Caco-2 (cell line): Measurements from ENCODE around the gene CA5B. TPM values are rescaled to one million over a fixed set of nuclear protein-coding genes. Genes with fewer than 3 reads are reported as not detected.

Experiments
- BruUV-seq: library from RNA; stranded (reverse); fragments of 400-500 nt; replicated peaks from 2 replicates; lab custom pipeline; 2021; lab: Mats Ljungman, UMichigan
- CTCF ChIA-PET: fragments of 300-600 bp; sonication (Branson Sonifier 250); formaldehyde crosslinking; loops from one replicate; lab custom pipeline; 2022; ENCODE audit warnings: antibody characterized with exemption; lab: Charles Lee
- POLR2A ChIA-PET: fragments of 300-600 bp; sonication (Branson Sonifier 250); formaldehyde crosslinking; loops from one replicate; lab custom pipeline; 2022; ENCODE audit warnings: antibody characterized with exemption; lab: Charles Lee
- DNase-seq, 2 experiments: peaks; one replicate each; pipeline versions ENCODE4 v3.0.0 to v3.0.0-alpha.2; 2020 to 2022
- H3K27me3 ChIP-seq: replicated peaks from 2 replicates; pipeline ENCODE4 v1.6.0; 2011; ENCODE audit warnings: low read length; ENCODE audit not compliant: control insufficient read depth, insufficient read depth
- H3K36me3 ChIP-seq: 2 replicates; pipeline ENCODE4 v1.5.1; 2011; ENCODE audit warnings: low read length; ENCODE audit not compliant: control insufficient read depth, insufficient read depth
- H3K4me1 ChIP-seq: fragments of 250-450 bp; sonication (Bioruptor Pico); 2 replicates; pipeline ENCODE4 v1.5.1; 2020; ENCODE audit warnings: mild to moderate bottlenecking
- H3K4me3 ChIP-seq: 2 replicates; pipeline ENCODE4 v1.5.1; 2011; ENCODE audit warnings: low read depth, mild to moderate bottlenecking, control low read depth, low read length
- H3K9me3 ChIP-seq: fragments of 250-450 bp; sonication (Bioruptor Pico); 2 replicates; pipeline ENCODE4 v1.5.1; 2020; ENCODE audit warnings: mild to moderate bottlenecking, moderate library complexity
- H3K27ac Mint-ChIP-seq: one replicate; pipeline ENCODE4 v1.8.0; 2022; ENCODE audit warnings: mixed read lengths; ENCODE audit not compliant: unreplicated experiment
- H3K27me3 Mint-ChIP-seq: one replicate; pipeline ENCODE4 v1.8.0; 2022; ENCODE audit warnings: mixed read lengths; ENCODE audit not compliant: insufficient read depth, unreplicated experiment
- H3K36me3 Mint-ChIP-seq: one replicate; pipeline ENCODE4 v1.8.0; 2022; ENCODE audit warnings: mild to moderate bottlenecking, mixed read lengths; ENCODE audit not compliant: insufficient read depth, unreplicated experiment
- H3K4me1 Mint-ChIP-seq: one replicate; pipeline ENCODE4 v1.8.0; 2022; ENCODE audit warnings: low read depth, mixed read lengths; ENCODE audit not compliant: unreplicated experiment
- H3K4me3 Mint-ChIP-seq: one replicate; pipeline ENCODE4 v1.8.0; 2022; ENCODE audit warnings: mild to moderate bottlenecking, moderate library complexity, mixed read lengths; ENCODE audit not compliant: unreplicated experiment
- H3K9me3 Mint-ChIP-seq: one replicate; pipeline ENCODE4 v1.8.0; 2022; ENCODE audit warnings: mixed read lengths; ENCODE audit not compliant: unreplicated experiment
- intact Hi-C: fragments of 100-400 bp; cut with micrococcal nuclease; formaldehyde crosslinking; loops from one replicate; pipeline ENCODE4 v1.10.0; 2022; ENCODE audit not compliant: unreplicated experiment
- total RNA-seq: library from RNA; stranded (reverse); gene quantifications from 2 replicates; pipeline ENCODE4 v1.2.3, GENCODE V29; 2022
- TF ChIP-seq, protein P1 (sequence below), 2 experiments: fragments of 200-600 bp in 1 of 2; IDR thresholded peaks; 1 replicate in 1 of 2; 2 replicates in 1 of 2; pipeline versions ENCODE4 v1.5.1 to v1.8.0; 2011 to 2022; ENCODE audit warnings: antibody characterized with exemption in 1 of 2, control low read depth in 1 of 2, inconsistent platforms in 1 of 2, low read depth in 1 of 2, low read length in 1 of 2, mild to moderate bottlenecking in 1 of 2, moderate library complexity in 1 of 2; ENCODE audit not compliant: insufficient read depth in 1 of 2, severe bottlenecking in 1 of 2, unreplicated experiment in 1 of 2

CA5B gene
- total RNA-seq, 1 experiment from 2014 or later: 4.1 TPM

DNA sequence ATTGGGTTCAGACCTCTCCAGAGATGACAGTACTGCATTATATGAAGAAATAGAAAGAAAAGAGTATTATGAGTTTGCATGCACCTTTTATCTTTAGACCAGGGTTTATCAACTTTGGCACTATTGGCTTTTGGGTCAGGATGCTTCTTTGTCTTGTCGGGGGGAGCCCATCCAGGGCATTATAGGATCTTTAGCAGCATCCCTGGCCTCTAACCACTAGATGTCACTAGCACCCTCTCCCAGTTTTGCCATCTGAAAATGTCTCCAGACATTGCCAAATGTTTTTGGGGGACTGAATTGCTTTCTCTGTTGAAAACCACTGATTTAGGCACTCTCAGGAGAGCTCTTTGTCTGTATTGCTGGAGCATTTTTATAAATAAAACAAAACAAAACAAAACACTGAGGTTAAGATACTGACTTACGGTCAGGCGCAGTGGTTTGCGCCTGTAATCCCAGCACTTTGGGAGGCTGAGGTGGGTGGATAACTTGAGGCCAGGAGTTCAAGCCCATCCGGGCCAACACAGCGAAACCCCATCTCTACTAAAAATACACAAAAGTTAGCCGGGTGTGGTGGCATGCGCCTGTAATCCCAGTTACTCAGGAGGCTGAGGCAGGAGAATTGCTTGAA lies 23.6 kb downstream of the CA5B start:
- Mint-ChIP-seq H3K27ac (no peak overlapping the region), H3K9me3 (no peaks in the 10 kb centered on the region), H3K27me3 (no peaks in the 10 kb centered on the region), H3K4me3 (no peak overlapping the region), H3K36me3 (no peaks in the 10 kb centered on the region), H3K4me1 (no peaks in the 10 kb centered on the region)
- H3K36me3 ChIP-seq: no peaks in the 10 kb centered on the region
- no peak overlapping the region for H3K4me3 ChIP-seq
- DNase-seq: peak in 1 of 2 experiments; percentile 32
- H3K27me3 ChIP-seq: no peaks in the 10 kb centered on the region
- POLR2A ChIA-PET: no interaction called here
- BruUV-seq: no TSS peak
- intact Hi-C loops: no loop called here
- H3K4me1 ChIP-seq: no peaks in the 10 kb centered on the region
- H3K9me3 ChIP-seq: no peaks in the 10 kb centered on the region
- TF ChIP-seq, protein P1, sequence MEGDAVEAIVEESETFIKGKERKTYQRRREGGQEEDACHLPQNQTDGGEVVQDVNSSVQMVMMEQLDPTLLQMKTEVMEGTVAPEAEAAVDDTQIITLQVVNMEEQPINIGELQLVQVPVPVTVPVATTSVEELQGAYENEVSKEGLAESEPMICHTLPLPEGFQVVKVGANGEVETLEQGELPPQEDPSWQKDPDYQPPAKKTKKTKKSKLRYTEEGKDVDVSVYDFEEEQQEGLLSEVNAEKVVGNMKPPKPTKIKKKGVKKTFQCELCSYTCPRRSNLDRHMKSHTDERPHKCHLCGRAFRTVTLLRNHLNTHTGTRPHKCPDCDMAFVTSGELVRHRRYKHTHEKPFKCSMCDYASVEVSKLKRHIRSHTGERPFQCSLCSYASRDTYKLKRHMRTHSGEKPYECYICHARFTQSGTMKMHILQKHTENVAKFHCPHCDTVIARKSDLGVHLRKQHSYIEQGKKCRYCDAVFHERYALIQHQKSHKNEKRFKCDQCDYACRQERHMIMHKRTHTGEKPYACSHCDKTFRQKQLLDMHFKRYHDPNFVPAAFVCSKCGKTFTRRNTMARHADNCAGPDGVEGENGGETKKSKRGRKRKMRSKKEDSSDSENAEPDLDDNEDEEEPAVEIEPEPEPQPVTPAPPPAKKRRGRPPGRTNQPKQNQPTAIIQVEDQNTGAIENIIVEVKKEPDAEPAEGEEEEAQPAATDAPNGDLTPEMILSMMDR (IDR thresholded peaks at IDR 0.05; ENCODE audit: insufficient read depth in 1 of 2, low read depth in 1 of 2, low read length in 1 of 2, severe bottlenecking in 1 of 2, unreplicated experiment in 1 of 2): peak; percentile 29 to 71
- CTCF ChIA-PET: no interaction called here

DNA sequence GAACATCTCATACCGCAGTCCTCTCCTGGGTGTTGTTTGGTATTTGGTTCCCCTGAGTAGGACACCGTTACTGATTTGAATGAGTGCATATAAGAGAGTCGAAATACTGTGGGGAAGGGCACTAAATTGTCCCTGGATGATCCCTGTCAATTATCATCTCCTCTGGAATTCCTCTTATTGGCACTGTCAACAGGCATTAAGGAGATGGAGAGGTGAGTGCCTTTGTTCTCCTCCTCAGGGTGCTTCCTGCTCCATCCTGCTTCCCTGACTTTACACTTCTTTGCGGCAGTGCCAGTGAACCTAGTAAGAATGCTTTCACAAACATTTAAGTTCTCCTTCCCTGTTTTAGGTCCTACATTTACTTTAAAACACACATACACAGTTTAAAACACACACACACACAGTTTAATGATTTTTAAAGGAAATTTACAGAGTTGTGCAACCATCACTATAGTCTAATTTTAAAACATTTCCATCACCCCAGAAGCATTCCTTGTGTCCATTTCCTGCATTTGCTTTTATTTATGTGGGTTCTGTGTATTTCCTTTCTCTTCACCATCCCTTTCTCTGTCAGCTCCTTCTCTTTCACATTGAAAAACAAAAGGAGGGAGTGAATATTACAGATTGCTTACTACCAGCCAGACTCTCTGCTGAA lies 31.4 kb downstream of the CA5B start:
- Mint-ChIP-seq H3K27ac (no peak overlapping the region), H3K9me3 (no peaks in the 10 kb centered on the region), H3K4me3 (no peak overlapping the region), H3K36me3 (no peaks in the 10 kb centered on the region), H3K4me1 (no peaks in the 10 kb centered on the region), H3K27me3 (no peaks in the 10 kb centered on the region)
- Histone ChIP-seq H3K27me3 (no peaks in the 10 kb centered on the region), H3K36me3 (no peaks in the 10 kb centered on the region), H3K4me3 (no peak overlapping the region), H3K9me3 (no peaks in the 10 kb centered on the region), H3K4me1 (no peaks in the 10 kb centered on the region)
- TF ChIP-seq, protein P1 (IDR thresholded peaks at IDR 0.05; ENCODE audit: insufficient read depth in 1 of 2, low read depth in 1 of 2, low read length in 1 of 2, severe bottlenecking in 1 of 2, unreplicated experiment in 1 of 2): no peak
- no peak for DNase-seq
- ChIA-PET CTCF (no interaction called here), POLR2A (no interaction called here)
- intact Hi-C loops: loop anchor here (5.0 kb wide), 1 partner anchor 203 kb away; no protein-coding TSS in a partner anchor
- BruUV-seq: no TSS peak

DNA sequence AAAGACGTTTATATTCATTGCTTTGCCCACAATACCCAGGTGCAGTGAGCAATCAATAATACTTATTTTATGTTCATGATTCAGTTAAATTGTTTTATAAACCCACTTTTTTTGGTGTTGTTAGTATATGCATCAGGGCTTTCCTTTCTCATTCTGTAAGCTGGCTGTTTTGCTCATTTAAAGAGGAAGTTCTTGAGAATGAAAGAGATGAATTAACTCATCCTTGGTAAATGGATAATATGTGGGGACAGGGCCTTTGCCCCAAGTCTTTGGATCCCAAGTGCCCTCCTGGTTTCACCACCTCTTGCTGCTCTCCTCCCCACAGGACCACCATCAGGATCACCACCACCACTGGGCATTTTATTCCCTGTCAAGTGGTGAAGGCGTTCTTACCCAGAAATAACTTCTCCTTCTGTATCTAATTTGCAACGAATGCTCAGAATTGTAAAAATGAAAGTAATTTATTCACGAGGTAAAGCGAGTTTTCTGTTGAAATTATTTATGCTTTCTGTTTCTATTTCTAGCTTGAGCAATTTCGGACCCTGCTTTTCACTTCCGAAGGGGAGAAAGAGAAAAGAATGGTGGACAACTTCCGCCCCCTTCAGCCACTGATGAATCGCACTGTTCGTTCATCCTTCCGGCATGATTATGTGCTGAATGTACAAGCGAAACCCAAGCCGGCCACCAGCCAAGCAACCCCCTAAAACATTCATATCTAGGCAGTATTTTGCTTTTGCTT lies 44.1 kb downstream of the CA5B start:
- Histone ChIP-seq H3K9me3 (no peaks in the 10 kb centered on the region), H3K27me3 (no peaks in the 10 kb centered on the region), H3K4me3 (no peak overlapping the region), H3K36me3 (no peaks in the 10 kb centered on the region), H3K4me1 (no peaks in the 10 kb centered on the region)
- Mint-ChIP-seq H3K27ac (no peak overlapping the region), H3K9me3 (no peaks in the 10 kb centered on the region), H3K36me3 (no peaks in the 10 kb centered on the region), H3K27me3 (no peaks in the 10 kb centered on the region), H3K4me3 (no peak overlapping the region), H3K4me1 (no peaks in the 10 kb centered on the region)
- CTCF ChIA-PET: no interaction called here
- TF ChIP-seq, protein P1 (IDR thresholded peaks at IDR 0.05; ENCODE audit: insufficient read depth in 1 of 2, low read depth in 1 of 2, low read length in 1 of 2, severe bottlenecking in 1 of 2, unreplicated experiment in 1 of 2): no peak
- POLR2A ChIA-PET: no interaction called here
- intact Hi-C loops: no loop called here
- BruUV-seq: no TSS peak
- no peak for DNase-seq
